Activated CD8-positive, alpha-beta T cell treated with anti-CD3 and anti-CD28 coated beads for 36 hours (primary cell): ENCODE measurements around the gene RFC2. TPM values are rescaled to one million over a fixed set of nuclear protein-coding genes. Genes with fewer than 3 reads are reported as not detected.

ENCODE experiments used
- ATAC-seq: fragments of 200-7000 bp; cut with Tn5 transposase; one replicate; pipeline ENCODE4 v1.10.0; 2021; ENCODE audit warnings: mild to moderate bottlenecking, moderate library complexity
- CTCF ChIA-PET: fragments of 350-600 bp; sonication (Branson Sonifier 250); formaldehyde crosslinking; loops from one replicate; lab custom pipeline; 2021; ENCODE audit warnings: antibody characterized with exemption; lab: Charles Lee
- POLR2A ChIA-PET: fragments of 350-600 bp; sonication (Branson Sonifier 250); formaldehyde crosslinking; loops from one replicate; lab custom pipeline; 2021; ENCODE audit warnings: antibody characterized with exemption; lab: Charles Lee
- DNase-seq: peaks from one replicate; pipeline ENCODE4 v3.0.0-alpha.2; 2020
- H3K27ac Mint-ChIP-seq: one replicate; pipeline ENCODE4 v1.8.0; 2021; ENCODE audit warnings: mild to moderate bottlenecking, mixed read lengths
- H3K27me3 Mint-ChIP-seq: one replicate; pipeline ENCODE4 v1.8.0; 2021; ENCODE audit warnings: mixed read lengths
- H3K36me3 Mint-ChIP-seq: one replicate; pipeline ENCODE4 v1.8.0; 2021; ENCODE audit warnings: low read depth, mixed read lengths
- H3K4me1 Mint-ChIP-seq: one replicate; pipeline ENCODE4 v1.8.0; 2021; ENCODE audit warnings: low read depth, mixed read lengths
- H3K4me3 Mint-ChIP-seq: one replicate; pipeline ENCODE4 v1.8.0; 2021; ENCODE audit warnings: mild to moderate bottlenecking, moderate library complexity, mixed read lengths
- H3K9me3 Mint-ChIP-seq: one replicate; pipeline ENCODE4 v1.8.0; 2021; ENCODE audit warnings: mixed read lengths
- CTCF ChIP-seq: fragments of 200-600 bp; IDR thresholded peaks from one replicate; pipeline ENCODE4 v1.8.0; 2022; ENCODE audit warnings: antibody characterized with exemption, mild to moderate bottlenecking
- intact Hi-C: fragments of 100-400 bp; cut with micrococcal nuclease; formaldehyde crosslinking; loops from one replicate; pipeline ENCODE4 v1.10.0; 2022
- total RNA-seq, 2 experiments: library from RNA; stranded (reverse); gene quantifications; one replicate each; pipeline ENCODE4 v1.2.3, GENCODE V29; 2021

Gene RFC2
- total RNA-seq, 2 experiments from 2014 or later, result 90.7 to 91.8 TPM

GRCh38 chr7:74218343-74218698 is 35.9 kb downstream of the RFC2 start:
- Mint-ChIP-seq H3K27me3 (no peaks in the 10 kb centered on the region), H3K27ac (peak overlapping the region; percentile 73), H3K4me1 (peaks cover 16% of the 10 kb centered on the region), H3K9me3 (no peaks in the 10 kb centered on the region), H3K4me3 (peak overlapping the region; percentile 8), H3K36me3 (peaks cover 7% of the 10 kb centered on the region)
- no peak for TF ChIP-seq CTCF
- ChIA-PET CTCF (interaction anchor here (0.7 to 3.4 kb wide), 3 partner anchors 11 to 183 kb away, joined by 5 to 19 read pairs (median 13); no protein-coding TSS in a partner anchor), POLR2A (interaction anchor here (1.0 to 1.9 kb wide), 3 partner anchors 9 to 44 kb away, joined by 4 to 7 read pairs (median 4); partner anchors contain the start of gene EIF4H)
- intact Hi-C loops, result no loop called here
- ATAC-seq (no peak), DNase-seq (no peak)

GRCh38 chr7:74217455-74218342 is 36.5 kb downstream of the RFC2 start:
- Mint-ChIP-seq H3K27me3 (no peaks in the 10 kb centered on the region), H3K9me3 (no peaks in the 10 kb centered on the region), H3K4me1 (peaks cover 16% of the 10 kb centered on the region), H3K27ac (peak overlapping the region; percentile 73), H3K4me3 (peak overlapping the region; percentile 8), H3K36me3 (peaks cover 7% of the 10 kb centered on the region)
- peak; percentile 56 for DNase-seq
- POLR2A ChIA-PET, result interaction anchor here (1.0 to 1.9 kb wide), 4 partner anchors 10 to 107 kb away, joined by 3 to 7 read pairs (median 4); partner anchors contain the start of gene EIF4H
- peak; percentile 55 for ATAC-seq
- intact Hi-C loops, result no loop called here
- TF ChIP-seq CTCF, result no peak
- CTCF ChIA-PET, result interaction anchor here (0.6 to 3.4 kb wide), 6 partner anchors 11 to 183 kb away, joined by 3 to 19 read pairs (median 5); no protein-coding TSS in a partner anchor

GRCh38 chr7:74216361-74216761 is 37.8 kb downstream of the RFC2 start:
- Mint-ChIP-seq H3K27ac (no peak overlapping the region), H3K9me3 (no peaks in the 10 kb centered on the region), H3K36me3 (peaks cover 7% of the 10 kb centered on the region), H3K27me3 (no peaks in the 10 kb centered on the region), H3K4me1 (peaks cover 16% of the 10 kb centered on the region), H3K4me3 (no peak overlapping the region)
- POLR2A ChIA-PET, result no interaction called here
- TF ChIP-seq CTCF, result no peak
- CTCF ChIA-PET, result interaction anchor here (0.9 to 2.6 kb wide), 3 partner anchors 10 to 184 kb away, joined by 3 to 13 read pairs (median 4); no protein-coding TSS in a partner anchor
- intact Hi-C loops, result no loop called here
- DNase-seq (no peak), ATAC-seq (no peak)

GRCh38 chr7:74215921-74216320 is 38.3 kb downstream of the RFC2 start:
- H3K4me3 Mint-ChIP-seq, result no peak overlapping the region
- ATAC-seq, result no peak
- no peak overlapping the region for H3K27ac Mint-ChIP-seq
- POLR2A ChIA-PET, result no interaction called here
- no peak for TF ChIP-seq CTCF
- intact Hi-C loops, result no loop called here
- H3K4me1 Mint-ChIP-seq, result peaks cover 16% of the 10 kb centered on the region
- H3K9me3 Mint-ChIP-seq, result no peaks in the 10 kb centered on the region
- H3K36me3 Mint-ChIP-seq, result peaks cover 7% of the 10 kb centered on the region
- H3K27me3 Mint-ChIP-seq, result no peaks in the 10 kb centered on the region
- CTCF ChIA-PET, result interaction anchor here (0.9 to 3.7 kb wide), 4 partner anchors 10 to 185 kb away, joined by 3 to 16 read pairs (median 8); no protein-coding TSS in a partner anchor
- DNase-seq, result no peak
